ENCODE results near the gene SMURF1. TPM values are rescaled to one million over a fixed set of nuclear protein-coding genes. Genes with fewer than 3 reads are reported as not detected.

The SMURF1 gene
- total RNA-seq, 2 experiments from 2014 or later = 30.0 to 32.4 TPM

DNA sequence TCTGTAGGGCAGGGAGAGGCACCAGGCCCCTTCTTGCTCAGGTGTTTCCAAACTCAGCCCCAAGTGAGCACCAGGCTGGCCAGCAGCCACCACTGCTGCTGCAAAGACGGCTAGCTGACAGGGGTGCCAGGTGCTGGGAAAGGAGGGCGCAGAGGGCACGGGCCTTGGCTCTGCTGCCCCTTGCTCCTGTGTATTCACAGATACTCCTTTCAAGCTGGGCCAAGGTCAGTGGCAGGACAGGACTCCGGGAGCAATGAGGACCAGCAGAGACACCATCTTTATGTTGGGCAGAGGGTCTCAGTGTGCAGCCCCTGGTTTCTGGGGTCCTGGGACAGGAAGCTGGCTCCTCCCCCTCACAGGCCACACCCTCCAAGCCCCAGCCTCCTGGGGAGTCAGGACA, 110.1 kb downstream of the SMURF1 start:
- H3K4me3 ChIP-seq (ENCODE audit: low read length) = no peak overlapping the region
- Mint-ChIP-seq H3K4me3 (no peak overlapping the region), H3K4me1 (ENCODE audit: low read depth) (no peaks in the 10 kb centered on the region), H3K36me3 (ENCODE audit: low read depth) (peaks cover 93% of the 10 kb centered on the region), H3K27me3 (no peaks in the 10 kb centered on the region), H3K9me3 (no peaks in the 10 kb centered on the region), H3K27ac (no peak overlapping the region)
- H3K4me1 ChIP-seq (ENCODE audit: insufficient read depth, low read length) = no peaks in the 10 kb centered on the region
- intact Hi-C loops (cut with DNase I, micrococcal nuclease) = no loop called here
- TF ChIP-seq, protein P1, sequence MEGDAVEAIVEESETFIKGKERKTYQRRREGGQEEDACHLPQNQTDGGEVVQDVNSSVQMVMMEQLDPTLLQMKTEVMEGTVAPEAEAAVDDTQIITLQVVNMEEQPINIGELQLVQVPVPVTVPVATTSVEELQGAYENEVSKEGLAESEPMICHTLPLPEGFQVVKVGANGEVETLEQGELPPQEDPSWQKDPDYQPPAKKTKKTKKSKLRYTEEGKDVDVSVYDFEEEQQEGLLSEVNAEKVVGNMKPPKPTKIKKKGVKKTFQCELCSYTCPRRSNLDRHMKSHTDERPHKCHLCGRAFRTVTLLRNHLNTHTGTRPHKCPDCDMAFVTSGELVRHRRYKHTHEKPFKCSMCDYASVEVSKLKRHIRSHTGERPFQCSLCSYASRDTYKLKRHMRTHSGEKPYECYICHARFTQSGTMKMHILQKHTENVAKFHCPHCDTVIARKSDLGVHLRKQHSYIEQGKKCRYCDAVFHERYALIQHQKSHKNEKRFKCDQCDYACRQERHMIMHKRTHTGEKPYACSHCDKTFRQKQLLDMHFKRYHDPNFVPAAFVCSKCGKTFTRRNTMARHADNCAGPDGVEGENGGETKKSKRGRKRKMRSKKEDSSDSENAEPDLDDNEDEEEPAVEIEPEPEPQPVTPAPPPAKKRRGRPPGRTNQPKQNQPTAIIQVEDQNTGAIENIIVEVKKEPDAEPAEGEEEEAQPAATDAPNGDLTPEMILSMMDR (IDR thresholded peaks at IDR 0.05) = no peak
- ChIA-PET CTCF (no interaction called here), POLR2A (no interaction called here)
- DNase-seq (no peak), ATAC-seq (ENCODE audit: poor library complexity) (no peak)
- no peaks in the 10 kb centered on the region for H3K9me3 ChIP-seq (ENCODE audit: control insufficient read depth in 1 of 2, insufficient read depth in 1 of 2, low read length in 2 of 2)
- H3K36me3 ChIP-seq (ENCODE audit: insufficient read depth, low read length) = peaks cover 92% of the 10 kb centered on the region
- H3K27ac ChIP-seq (ENCODE audit: low read depth in 1 of 2, low read length in 2 of 2) = no peak overlapping the region
- H3K27me3 ChIP-seq (ENCODE audit: control insufficient read depth in 1 of 2, insufficient read depth in 2 of 2, low read length in 2 of 2) = no peaks in the 10 kb centered on the region

DNA sequence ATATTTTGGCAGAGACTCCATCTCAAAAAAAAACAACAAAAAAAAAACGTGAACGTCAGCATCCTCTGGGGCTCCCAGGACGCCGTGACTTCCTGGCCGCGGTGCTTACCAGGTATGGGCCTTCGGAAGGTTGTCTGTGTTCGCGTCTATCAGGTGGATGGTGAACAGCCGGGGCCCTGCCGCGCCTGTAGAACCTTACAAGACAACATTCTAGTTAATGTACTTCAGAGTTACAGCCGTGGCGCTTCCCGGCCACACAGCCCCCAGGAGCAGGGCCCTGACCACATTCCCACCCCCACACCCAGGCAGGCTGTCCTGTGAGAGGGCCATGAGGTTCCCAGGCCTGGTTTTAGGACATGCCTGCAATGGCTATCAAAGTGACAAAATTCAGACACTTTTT, 111.0 kb downstream of the SMURF1 start:
- H3K4me1 Mint-ChIP-seq (ENCODE audit: low read depth) = no peaks in the 10 kb centered on the region
- H3K4me3 Mint-ChIP-seq = no peak overlapping the region
- ChIA-PET CTCF (no interaction called here), POLR2A (no interaction called here)
- no peaks in the 10 kb centered on the region for H3K27me3 Mint-ChIP-seq
- Histone ChIP-seq H3K4me1 (ENCODE audit: insufficient read depth, low read length) (no peaks in the 10 kb centered on the region), H3K9me3 (ENCODE audit: control insufficient read depth in 1 of 2, insufficient read depth in 1 of 2, low read length in 2 of 2) (no peaks in the 10 kb centered on the region), H3K36me3 (ENCODE audit: insufficient read depth, low read length) (peaks cover 92% of the 10 kb centered on the region), H3K4me3 (ENCODE audit: low read length) (no peak overlapping the region), H3K27ac (ENCODE audit: low read depth in 1 of 2, low read length in 2 of 2) (no peak overlapping the region), H3K27me3 (ENCODE audit: control insufficient read depth in 1 of 2, insufficient read depth in 2 of 2, low read length in 2 of 2) (no peaks in the 10 kb centered on the region)
- intact Hi-C loops (cut with DNase I, micrococcal nuclease) = no loop called here
- H3K27ac Mint-ChIP-seq = no peak overlapping the region
- DNase-seq = no peak
- TF ChIP-seq, protein P1 (IDR thresholded peaks at IDR 0.05) = no peak
- ATAC-seq (ENCODE audit: poor library complexity) = no peak
- H3K9me3 Mint-ChIP-seq = no peaks in the 10 kb centered on the region
- peaks cover 92% of the 10 kb centered on the region for H3K36me3 Mint-ChIP-seq (ENCODE audit: low read depth)

DNA sequence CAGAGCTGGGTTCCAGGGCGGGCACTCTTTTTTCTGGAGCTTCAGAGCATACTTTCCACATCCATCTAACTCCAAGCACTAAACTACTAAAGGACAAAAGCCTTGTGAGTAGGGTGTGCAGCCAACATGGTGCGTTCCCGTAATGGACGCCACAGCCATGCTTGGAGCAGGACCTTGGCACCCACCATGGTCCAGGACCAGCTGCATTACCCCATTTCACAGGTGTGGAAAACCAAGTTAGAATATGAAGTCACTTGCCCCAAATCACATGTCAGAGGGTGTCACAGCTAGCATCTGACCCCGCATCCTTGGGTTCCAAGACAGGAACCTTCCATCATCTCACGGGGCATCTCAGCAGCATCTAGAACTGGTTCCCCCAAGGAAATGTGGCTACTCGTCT, 112.4 kb downstream of the SMURF1 start:
- no peaks in the 10 kb centered on the region for H3K27me3 Mint-ChIP-seq
- no peak overlapping the region for H3K27ac Mint-ChIP-seq
- ATAC-seq (ENCODE audit: poor library complexity) = no peak
- intact Hi-C loops (cut with DNase I, micrococcal nuclease) = no loop called here
- Histone ChIP-seq H3K36me3 (ENCODE audit: insufficient read depth, low read length) (peaks cover 82% of the 10 kb centered on the region), H3K27ac (ENCODE audit: low read depth in 1 of 2, low read length in 2 of 2) (no peak overlapping the region), H3K27me3 (ENCODE audit: control insufficient read depth in 1 of 2, insufficient read depth in 2 of 2, low read length in 2 of 2) (no peaks in the 10 kb centered on the region), H3K4me3 (ENCODE audit: low read length) (no peak overlapping the region), H3K4me1 (ENCODE audit: insufficient read depth, low read length) (no peaks in the 10 kb centered on the region), H3K9me3 (ENCODE audit: control insufficient read depth in 1 of 2, insufficient read depth in 1 of 2, low read length in 2 of 2) (no peaks in the 10 kb centered on the region)
- H3K4me1 Mint-ChIP-seq (ENCODE audit: low read depth) = no peaks in the 10 kb centered on the region
- H3K4me3 Mint-ChIP-seq = no peak overlapping the region
- TF ChIP-seq, protein P1 (IDR thresholded peaks at IDR 0.05) = no peak
- H3K36me3 Mint-ChIP-seq (ENCODE audit: low read depth) = peaks cover 87% of the 10 kb centered on the region
- no peaks in the 10 kb centered on the region for H3K9me3 Mint-ChIP-seq
- DNase-seq = no peak
- ChIA-PET CTCF (no interaction called here), POLR2A (no interaction called here)

Data from CD4-positive, alpha-beta T cell (primary cell).